T-helper 17 cell (primary cell): Measurements from ENCODE around the gene ACSM2A. TPM values are rescaled to one million over a fixed set of nuclear protein-coding genes. Genes with fewer than 3 reads are reported as not detected.
"Not testable (repeated sequence)": the region's sequence is repeated elsewhere in the genome, so short reads cannot be mapped to it uniquely, and the experiment has no call there.

Source experiments
- ATAC-seq: fragments of 150-1000 bp; cut with Tn5 transposase; 2 replicates; pipeline ENCODE4 v1.10.0; 2021; ENCODE audit warnings: mild to moderate bottlenecking, moderate library complexity
- DNase-seq, 3 donors: peaks; one replicate each; pipeline versions ENCODE4 v3.0.0 to v3.0.0-alpha.2; 2020 to 2021
- H3K9me3 ChIP-seq: one replicate; pipeline ENCODE4 v1.7.0; 2013; ENCODE audit warnings: low read length, mild to moderate bottlenecking; ENCODE audit not compliant: control insufficient read depth, poor library complexity, severe bottlenecking
- H3K27ac Mint-ChIP-seq: one replicate; pipeline ENCODE4 v1.8.0; 2022; ENCODE audit warnings: mild to moderate bottlenecking, moderate library complexity, mixed read lengths
- H3K27me3 Mint-ChIP-seq: one replicate; pipeline ENCODE4 v1.8.0; 2022; ENCODE audit warnings: mixed read lengths
- H3K36me3 Mint-ChIP-seq: one replicate; pipeline ENCODE4 v1.8.0; 2022; ENCODE audit warnings: low read depth, mixed read lengths
- H3K4me1 Mint-ChIP-seq: one replicate; pipeline ENCODE4 v1.8.0; 2022; ENCODE audit warnings: mild to moderate bottlenecking, mixed read lengths
- H3K4me3 Mint-ChIP-seq: one replicate; pipeline ENCODE4 v1.8.0; 2022; ENCODE audit warnings: mild to moderate bottlenecking, moderate library complexity, mixed read lengths
- total RNA-seq, 4 donors: library from RNA in 2 of 4; stranded (reverse) in 2 of 4; gene quantifications; one replicate each; pipeline ENCODE4 v1.2.3 and lab custom pipeline; 2022 to 2026

ACSM2A gene
- total RNA-seq, 2 donors from 2014 or later = not detected

GRCh38 chr16:20532284-20532792 lies 81.0 kb downstream of the ACSM2A start:
- not testable (repeated sequence) for H3K4me1 Mint-ChIP-seq, H3K27ac Mint-ChIP-seq, H3K27me3 Mint-ChIP-seq, H3K36me3 Mint-ChIP-seq, DNase-seq, H3K9me3 ChIP-seq, H3K4me3 Mint-ChIP-seq, ATAC-seq

- not testable (repeated sequence) for H3K4me1 Mint-ChIP-seq, H3K9me3 ChIP-seq, H3K27me3 Mint-ChIP-seq, H3K27ac Mint-ChIP-seq, H3K4me3 Mint-ChIP-seq, H3K36me3 Mint-ChIP-seq, ATAC-seq, DNase-seq
These were observed 85.3 kb downstream of the ACSM2A start for GRCh38 chr16:20536669-20537068.

Other genes with a start within 250 kb of the ACSM2A start
- not detected for gene GP2, start 124.0 kb upstream of the ACSM2A start, total RNA-seq
- not detected for gene UMOD, start 98.8 kb upstream of the ACSM2A start, total RNA-seq
- not detected for gene PDILT, start 46.8 kb upstream of the ACSM2A start, total RNA-seq
- gene ACSM5, start 42.0 kb upstream of the ACSM2A start, total RNA-seq = not detected
- not detected for gene ACSM2B, start 124.8 kb downstream of the ACSM2A start, total RNA-seq
- 1 to 10 TPM in 1 of 2 donors, under 1 TPM in 1; 0.78 to 1.4 TPM for gene ACSM1, start 246.2 kb downstream of the ACSM2A start, total RNA-seq